RPMI7951 (cell line): ENCODE data around the gene NAV2. TPM values are rescaled to one million over a fixed set of nuclear protein-coding genes. Genes with fewer than 3 reads are reported as not detected.

ENCODE experiments used
- DNase-seq: peaks from one replicate; pipeline ENCODE4 v3.0.0-alpha.2; 2012; ENCODE audit warnings: low read depth
- total RNA-seq: library from RNA; depleted of rRNA; stranded (reverse); fragments of >200 nt; shearing (Covaris generic); gene quantifications from 2 replicates; pipeline ENCODE4 v1.2.3, GENCODE V29; 2014

NAV2 gene
- total RNA-seq, 1 experiment from 2014 or later, result 7.1 TPM

- DNase-seq, result no peak
Observed at GRCh38 chr11:19811380-19811779, 98.7 kb downstream of the NAV2 start.

DNA sequence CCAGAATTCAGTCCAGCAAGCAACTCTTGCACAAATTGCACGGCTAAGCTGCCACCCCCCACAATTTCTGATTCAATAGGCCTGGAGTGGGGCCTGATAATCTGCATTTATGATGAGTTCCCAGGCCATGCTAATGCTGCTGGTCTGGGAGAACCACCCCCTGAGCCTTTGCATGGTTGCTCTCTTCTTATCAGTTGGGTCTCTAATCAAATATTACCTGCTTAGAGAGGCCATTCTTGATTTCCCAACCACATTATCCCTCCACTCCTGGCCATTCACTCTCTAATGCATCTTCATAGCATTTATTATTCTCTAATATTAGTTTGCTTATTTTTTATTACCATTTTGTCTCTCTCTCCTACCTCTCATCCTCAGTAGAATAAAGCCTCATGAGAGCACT, 99.5 kb downstream of the NAV2 start:
- DNase-seq, result no peak

- no peak for DNase-seq
Observed at GRCh38 chr11:19812710-19813109, 100.1 kb downstream of the NAV2 start.

GRCh38 chr11:19813158-19813879, 100.7 kb downstream of the NAV2 start:
- peak; percentile 65 for DNase-seq

DNA sequence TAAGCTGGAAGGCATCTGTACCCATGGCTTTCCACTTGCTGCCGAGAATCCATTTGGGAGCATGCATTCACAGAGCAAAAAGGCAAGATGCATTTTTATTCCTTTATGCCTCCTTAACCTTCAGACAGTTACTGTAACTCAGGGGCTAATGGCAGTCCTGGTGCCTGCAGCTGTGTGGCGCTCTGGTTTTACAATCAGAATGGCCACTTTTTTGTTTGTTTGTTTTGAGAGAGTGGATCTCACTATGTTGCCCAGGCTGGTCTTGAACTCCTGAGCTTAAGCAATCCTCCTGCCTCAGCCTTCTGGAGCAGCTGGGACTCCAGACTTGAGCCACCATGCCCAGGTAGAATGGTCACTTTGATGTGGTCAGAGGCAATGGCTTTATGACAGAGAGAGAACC, 101.8 kb downstream of the NAV2 start:
- DNase-seq, result no peak

GRCh38 chr11:19816040-19816439, 103.4 kb downstream of the NAV2 start:
- peak; percentile 70 for DNase-seq

DNA sequence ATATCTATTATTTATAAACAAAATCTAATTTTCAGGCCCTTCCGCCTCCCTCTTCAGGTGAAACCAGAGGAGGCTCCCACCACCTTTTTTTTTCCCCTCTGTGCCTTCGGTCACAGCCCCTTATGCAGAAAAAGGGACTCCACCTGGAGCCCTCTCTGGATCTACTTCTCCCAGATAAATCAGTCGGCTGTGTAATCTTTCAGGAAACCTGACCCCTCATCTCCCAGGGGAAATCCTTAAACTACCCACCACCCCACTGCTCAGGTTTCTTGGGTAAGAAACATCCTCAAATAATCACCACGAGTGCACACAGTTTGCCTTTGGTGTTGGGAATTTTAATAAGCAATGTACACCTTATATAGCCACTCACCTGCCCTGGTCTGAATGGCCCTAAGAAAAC, 104.2 kb downstream of the NAV2 start:
- DNase-seq, result no peak

DNA sequence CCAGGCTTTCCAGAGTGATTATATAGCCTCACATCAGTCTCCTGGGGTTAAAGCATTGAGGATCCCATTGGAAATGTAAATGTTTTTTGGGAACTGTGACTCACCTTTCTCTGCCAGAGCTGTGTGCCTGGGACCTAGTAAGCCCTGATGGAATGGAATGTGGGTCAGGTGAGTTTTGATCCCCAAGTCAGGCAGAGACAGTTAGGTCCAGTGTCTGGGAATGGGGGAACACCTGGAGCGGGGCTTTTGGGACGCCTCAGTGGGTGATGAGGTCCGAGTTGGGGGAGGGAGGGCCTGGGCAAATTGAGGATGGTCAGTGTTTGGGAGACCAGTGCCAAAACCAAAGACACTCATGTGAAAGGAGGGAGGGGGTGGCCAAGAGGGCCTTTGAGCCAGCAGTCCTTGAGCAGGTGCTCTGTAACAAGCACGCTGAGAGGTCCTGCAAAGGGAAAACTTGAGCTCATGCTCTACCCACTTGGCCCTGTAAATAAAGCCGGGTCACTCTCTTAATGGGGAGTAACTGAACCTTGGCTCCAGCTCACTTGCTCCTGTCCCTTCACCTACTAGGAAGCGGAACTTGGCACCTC, 104.7 kb downstream of the NAV2 start:
- no peak for DNase-seq

GRCh38 chr11:19817870-19818269, 105.2 kb downstream of the NAV2 start:
- no peak for DNase-seq

DNA sequence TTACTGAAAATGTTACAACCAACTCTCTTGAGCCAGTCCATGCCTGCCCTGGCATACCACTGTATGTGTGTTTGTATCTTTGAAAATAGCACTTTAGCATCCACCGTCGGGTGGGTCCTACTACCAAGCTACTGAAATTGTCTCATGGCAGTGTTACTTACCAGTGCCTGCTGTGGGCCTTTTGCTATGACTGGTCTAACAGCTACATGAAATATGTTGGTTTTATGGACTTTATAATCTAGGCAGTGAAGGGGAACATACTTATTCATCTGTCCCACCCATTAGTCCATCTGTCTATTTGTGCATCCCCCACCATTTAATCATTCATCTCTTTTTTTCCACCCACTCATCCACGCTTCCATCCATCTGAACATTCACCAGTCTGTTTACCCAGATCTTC, 106.0 kb downstream of the NAV2 start:
- DNase-seq, result no peak

GRCh38 chr11:19819148-19819547, 106.5 kb downstream of the NAV2 start:
- no peak for DNase-seq

- no peak for DNase-seq
Observed at GRCh38 chr11:19820100-19820499, 107.5 kb downstream of the NAV2 start.

- DNase-seq, result no peak
Observed at GRCh38 chr11:19821412-19821875, 108.8 kb downstream of the NAV2 start.

- no peak for DNase-seq
Observed at GRCh38 chr11:19821993-19822392, 109.4 kb downstream of the NAV2 start.

- no peak for DNase-seq
Observed at GRCh38 chr11:19822531-19822930, 109.9 kb downstream of the NAV2 start.

GRCh38 chr11:19826606-19827005, 114.0 kb downstream of the NAV2 start:
- no peak for DNase-seq

GRCh38 chr11:19827399-19828135, 114.9 kb downstream of the NAV2 start:
- no peak for DNase-seq

- DNase-seq, result no peak
Observed at GRCh38 chr11:19828382-19829108, 115.9 kb downstream of the NAV2 start.

GRCh38 chr11:19829109-19829837, 116.6 kb downstream of the NAV2 start:
- DNase-seq, result no peak

DNA sequence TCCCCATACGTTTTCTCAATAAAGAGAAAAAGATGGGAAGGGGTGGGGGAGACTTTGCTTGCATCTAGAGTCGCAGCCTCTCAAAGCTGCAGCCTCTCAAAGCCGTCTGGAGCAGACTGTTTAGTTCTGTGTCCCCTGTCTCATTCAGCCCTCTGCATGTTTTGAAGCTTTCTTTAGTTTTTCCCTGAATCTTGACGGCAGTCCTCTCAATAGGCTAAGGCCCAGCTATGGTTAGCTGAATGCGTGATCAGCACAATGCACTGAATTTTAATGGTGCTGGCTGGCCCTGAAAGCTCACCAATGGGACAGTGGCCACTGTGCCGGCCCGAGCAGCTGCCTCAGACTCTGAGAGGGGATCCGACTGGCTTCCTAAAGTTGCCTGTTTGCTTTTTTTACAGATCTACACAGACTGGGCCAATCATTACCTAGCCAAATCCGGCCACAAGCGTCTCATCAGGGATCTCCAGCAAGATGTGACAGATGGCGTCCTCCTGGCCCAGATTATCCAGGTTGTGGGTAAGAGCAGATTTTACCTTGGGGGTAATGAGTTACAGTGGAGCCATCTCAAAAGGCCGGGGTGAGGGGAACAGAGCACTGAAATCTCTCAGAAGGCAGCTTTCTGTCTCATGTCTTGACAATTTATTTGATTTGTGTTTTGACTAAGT, 119.6 kb downstream of the NAV2 start:
- DNase-seq, result no peak

GRCh38 chr11:19832901-19833300, 120.3 kb downstream of the NAV2 start:
- DNase-seq, result no peak
